Measurements from ENCODE around the gene FHL2.

FHL2 gene

GRCh38 chr2:105376789-105377240 is 22.0 kb downstream of the FHL2 start:
- no peak for DNase-seq

GRCh38 chr2:105376010-105376409 is 22.8 kb downstream of the FHL2 start:
- DNase-seq: no peak

DNA sequence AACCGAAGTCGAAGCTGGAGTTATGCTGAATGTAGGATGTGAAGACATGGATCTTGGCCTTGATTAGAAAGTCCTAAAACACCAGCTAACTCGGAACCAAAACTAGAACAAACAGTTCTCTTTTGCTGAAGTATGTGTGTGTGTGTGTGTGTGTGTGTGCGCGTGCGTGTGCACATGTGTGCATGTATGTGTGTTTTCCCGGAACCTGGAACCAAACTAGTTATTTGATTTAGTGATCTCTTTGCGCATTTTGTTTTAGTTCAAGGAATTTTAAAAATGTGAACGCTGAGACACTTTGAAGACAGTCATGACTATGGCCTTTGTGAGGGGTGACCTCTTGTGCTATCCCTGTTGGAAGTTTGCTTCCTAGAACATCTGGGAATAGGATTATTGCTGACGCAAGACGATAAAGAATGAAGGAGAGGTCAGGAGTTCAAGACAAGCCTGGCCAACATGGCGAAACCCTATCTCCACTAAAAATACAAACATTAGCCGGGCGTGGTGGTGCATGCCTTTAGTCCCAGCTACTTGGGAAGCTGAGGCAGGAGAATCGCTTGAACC is 23.8 kb downstream of the FHL2 start:
- no peak for DNase-seq

DNA sequence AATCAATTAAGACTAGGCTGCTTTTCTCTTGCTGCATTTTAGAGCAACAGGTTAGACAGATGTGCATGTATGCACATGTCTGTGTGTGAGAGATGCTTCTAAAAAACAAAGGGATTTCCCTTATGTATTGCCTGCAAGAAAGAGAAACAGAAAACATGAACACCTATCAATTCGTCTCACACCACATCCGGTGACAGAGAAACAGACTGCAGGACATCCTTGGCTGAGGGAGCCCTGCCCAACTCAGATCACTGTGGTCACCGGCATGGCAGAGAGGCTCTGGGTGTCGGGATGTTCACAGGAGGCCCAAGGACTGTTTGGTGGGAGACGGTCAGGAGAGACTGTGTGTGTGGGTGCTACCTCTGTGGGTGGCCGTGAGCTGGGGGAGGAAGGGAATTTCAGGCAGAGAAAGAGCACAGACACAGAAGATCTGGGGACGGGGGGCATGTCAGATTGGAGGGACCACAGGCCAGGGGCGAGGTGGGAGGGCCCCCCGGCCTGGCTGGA is 24.9 kb downstream of the FHL2 start:
- DNase-seq: no peak

DNA sequence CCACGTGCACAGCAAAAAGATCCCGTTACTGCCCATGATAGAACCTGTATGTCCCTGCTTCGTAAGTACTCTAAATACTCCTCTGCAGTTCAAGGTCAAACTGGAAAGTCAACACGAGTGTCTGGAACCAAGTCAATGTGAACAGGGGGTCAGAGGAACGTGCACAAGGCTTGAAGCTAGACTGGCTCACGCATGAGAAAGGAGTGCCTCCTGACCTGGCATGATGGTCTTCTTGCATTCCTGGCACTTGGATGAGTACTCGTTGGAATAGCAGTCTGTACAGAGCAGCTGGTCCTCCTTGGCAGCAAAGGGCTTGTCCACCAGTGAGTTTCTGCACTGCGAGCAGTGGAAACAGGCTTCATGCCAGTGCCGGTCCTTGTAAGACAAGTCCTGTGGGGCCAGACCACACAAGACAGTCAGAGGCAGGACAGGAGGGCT is 25.5 kb downstream of the FHL2 start:
- no peak for DNase-seq

DNA sequence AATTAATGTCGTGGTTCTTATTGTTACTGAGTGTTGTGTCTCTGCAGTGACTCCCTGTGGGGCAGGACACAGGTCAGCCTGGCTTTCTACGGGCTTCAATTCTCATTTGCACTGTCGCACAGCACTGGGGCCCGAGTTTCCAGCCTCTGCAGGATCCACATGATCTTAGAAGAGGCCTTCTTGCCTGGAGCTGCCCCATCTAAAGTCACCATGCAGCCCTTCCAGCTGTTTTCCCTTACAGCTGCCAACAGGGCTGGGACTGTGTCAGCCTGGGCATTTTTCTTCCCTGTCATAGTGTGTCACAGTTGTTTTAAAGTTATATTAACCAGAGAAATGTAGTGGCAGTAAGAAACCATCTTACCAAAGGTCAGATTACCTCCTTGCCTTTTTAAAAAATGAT is 27.0 kb downstream of the FHL2 start:
- no peak for DNase-seq

DNA sequence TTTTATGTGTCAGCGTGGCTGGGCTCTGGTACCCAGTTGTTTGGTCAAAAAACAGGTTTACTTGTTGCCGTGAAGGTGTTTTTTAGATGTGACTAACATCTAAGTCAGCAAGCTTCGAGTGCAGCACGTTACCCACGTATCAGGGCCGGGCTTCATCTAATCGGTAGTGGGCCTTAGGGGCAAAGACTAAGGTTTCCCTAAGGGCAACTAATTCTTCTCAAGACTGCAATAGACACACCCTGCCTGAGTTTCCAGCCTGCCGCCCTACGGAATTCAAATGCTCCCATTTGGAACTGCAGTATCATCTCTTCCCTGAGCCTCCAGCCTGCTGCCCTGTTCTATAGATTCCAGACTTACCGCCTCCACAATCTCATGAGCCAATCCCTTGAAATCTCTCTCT is 27.7 kb downstream of the FHL2 start:
- no peak for DNase-seq

GRCh38 chr2:105369777-105370690 is 28.8 kb downstream of the FHL2 start:
- DNase-seq: peak; percentile 80

DNA sequence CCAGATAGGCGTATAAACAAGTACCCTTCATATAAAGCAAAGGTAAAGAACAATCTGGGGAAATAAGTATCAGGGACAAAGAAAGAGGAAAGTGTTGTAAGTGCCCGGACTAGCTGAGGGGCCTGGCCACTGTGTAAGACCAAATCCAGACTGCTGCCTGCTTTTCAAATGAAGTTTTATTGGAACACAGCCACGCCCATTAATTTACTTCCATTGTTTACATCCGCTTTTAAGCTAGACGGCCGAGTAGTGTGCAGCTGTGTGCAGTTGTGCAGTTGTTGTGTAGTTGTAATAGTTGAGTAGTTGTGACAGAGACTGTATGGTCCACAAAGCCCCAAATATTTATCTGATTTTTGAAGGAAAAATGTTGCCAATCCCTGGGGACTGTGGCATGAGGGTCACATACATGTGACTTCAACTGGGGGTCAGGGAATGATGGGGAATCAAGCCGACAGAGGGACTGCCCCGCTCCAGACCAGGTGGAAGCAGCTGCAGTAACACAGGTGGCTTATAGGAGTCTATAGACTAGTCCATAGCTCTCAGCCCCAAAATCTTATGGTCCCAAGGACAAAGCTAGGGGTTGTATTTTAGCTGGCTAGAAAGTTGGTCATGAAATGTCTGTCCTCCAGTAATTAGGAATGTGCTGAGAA is 30.0 kb downstream of the FHL2 start:
- DNase-seq: no peak

- no peak for DNase-seq
These were observed 33.6 kb downstream of the FHL2 start for GRCh38 chr2:105365206-105365605.

DNA sequence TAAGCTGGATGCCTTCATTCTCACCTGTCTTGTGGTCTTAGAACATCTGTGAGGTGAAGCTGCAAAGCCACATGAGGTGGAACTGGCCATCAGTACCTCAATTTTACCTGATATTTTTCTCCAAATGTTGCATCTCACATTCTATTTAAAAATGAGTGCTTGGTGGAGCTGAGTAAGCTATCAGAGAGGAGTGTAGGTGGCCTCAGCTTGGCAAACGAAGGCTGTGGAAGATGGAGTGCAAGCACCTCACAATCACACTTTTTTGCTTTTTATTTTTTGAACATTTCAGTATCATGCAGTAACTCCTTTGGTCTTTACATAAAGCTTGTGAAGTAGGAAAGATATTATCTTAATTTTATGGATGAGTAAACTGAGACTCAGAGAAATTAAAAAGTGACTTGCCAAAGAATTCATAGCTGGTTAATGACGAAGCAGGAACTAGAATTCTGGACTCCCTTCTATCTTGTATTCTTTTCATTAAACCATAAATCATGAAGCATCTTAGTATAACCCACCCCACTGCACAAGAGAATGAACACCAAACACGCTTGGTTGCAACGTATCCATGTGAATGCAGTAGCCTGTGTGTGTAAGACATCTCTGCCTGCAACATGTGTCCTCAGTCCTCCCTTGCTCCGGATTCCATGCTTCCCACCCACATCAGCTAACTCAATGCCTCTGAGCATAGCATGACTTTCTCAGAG is 34.3 kb downstream of the FHL2 start:
- DNase-seq: no peak

GRCh38 chr2:105362862-105363591 is 35.8 kb downstream of the FHL2 start:
- DNase-seq: no peak

DNA sequence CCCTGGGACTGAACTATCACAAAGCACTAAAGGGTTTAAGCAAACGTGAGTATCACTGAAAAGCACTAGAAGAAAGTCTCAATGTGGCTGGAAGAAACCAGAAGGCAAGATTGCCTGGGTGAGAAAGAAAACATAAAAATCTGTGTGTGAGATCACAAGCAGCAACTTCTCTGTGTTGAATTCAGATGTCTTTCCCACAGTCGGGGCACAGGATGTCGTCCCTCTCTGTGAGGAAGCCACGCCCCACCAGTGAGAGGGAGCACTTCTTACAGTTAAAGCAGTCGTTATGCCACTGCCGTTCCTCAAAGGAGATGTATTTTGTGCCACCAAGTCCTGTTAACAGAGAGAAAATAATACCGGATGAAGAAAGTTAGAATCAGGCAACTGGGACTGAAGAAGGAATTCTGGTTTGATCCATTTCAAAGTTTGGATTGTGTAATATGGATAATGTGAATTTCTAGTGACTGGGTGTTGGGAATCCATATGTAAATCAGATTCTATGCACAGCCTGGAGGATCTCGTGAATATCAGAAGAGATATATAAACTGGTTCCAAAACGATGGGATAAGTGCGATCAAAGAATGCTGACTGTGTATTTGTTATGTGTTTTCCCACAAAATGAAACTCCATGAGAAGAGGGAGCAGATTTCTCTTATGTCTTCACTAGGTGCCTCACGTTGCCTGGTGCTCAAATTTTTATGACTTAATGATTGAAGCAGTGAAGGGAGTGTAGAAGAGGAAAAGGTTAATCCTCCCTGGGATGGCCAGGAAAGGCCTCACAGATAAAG is 37.6 kb downstream of the FHL2 start:
- DNase-seq: no peak

GRCh38 chr2:105358593-105358992 is 40.3 kb downstream of the FHL2 start:
- no peak for DNase-seq

GRCh38 chr2:105357122-105357521 is 41.7 kb downstream of the FHL2 start:
- no peak for DNase-seq

DNA sequence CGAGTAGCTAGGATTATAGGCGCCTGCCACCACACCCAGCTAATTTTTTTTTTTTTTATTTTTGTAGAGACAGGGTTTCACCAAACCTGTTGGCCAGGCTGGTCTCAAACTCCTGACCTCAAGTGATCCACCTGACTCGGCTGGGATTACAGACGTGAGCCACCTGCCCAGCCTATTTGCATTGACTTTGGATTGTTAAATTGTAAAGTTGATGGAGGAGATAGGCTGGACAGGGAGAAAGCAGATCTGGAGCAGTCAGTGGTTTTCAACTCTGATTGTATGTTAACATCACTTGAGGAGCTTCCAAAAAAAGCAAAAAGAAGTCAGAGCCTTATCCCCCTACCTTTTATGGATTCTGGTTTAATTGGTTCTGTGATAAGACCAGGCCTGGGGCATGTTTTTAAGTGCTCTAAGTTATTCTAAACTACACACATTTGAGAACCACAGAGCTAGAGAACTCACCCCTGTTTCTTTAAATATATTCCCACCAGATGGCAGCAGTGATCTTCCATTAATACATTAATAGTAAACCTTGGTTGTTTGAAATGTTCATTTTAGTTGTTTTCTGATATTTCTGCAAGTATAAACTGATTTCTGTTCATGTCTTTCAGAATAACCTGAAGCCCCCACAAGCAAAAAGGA is 54.0 kb downstream of the FHL2 start:
- DNase-seq: no peak

- no peak for DNase-seq
These were observed 59.4 kb downstream of the FHL2 start for GRCh38 chr2:105339414-105339813.

GRCh38 chr2:105338020-105338385 is 60.8 kb downstream of the FHL2 start:
- DNase-seq: no peak

DNA sequence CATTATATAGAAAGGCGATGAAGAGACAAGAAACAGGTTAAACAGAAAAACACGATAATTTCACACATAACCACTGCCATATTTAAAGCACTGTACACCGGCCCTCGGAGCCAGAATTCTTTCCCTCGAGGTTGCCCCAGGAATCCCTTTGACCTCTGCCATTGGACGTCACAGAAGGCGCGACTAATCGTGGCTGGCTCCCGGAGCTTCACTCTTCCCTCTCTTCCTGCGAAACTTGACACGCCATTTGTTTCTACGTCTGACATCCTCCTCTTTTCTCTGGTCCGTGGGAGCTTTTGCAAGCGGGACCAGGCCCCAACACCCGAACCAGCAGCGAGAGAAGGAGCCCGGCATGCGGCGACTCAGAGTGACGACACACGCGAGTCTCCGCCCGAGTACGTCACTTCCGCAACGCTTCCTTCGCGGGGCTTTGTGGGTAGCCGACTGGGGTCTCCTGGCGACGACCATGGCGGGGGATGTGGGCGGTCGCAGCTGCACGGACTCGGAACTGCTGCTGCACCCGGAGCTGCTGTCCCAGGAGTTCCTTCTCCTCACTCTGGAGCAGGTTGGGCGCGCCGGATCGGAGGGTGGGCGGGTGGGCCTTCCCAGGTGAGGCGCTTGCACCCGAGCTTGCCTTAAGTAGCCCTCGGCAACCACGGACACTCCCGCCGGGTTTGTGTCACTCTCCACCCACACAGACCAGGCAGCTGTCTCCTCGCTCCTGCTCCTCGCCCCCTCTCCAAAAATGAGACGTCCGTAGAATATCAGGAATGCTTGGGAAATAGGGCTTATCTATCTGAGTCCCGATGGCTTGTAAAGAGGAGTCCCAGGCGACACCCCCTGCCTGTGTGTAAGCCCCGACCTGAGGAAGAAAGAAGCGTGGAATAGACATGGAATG is 61.5 kb downstream of the FHL2 start, which contains the start of gene C2orf49:
Gene C2orf49 (plus strand): TSS at position 419 of the 898 bp plus-strand sequence. CDS start 48 bp downstream, at position 467.
- peak; percentile 88 for DNase-seq

- no peak for DNase-seq
These were observed 62.1 kb downstream of the FHL2 start for GRCh38 chr2:105336786-105337121.
